GM18526 (cell line): ENCODE results near the gene SRGAP3.

Source experiments
- POLR2A ChIP-seq: IDR thresholded peaks from 3 replicates; pipeline ENCODE4 v1.6.1; 2011; ENCODE audit not compliant: insufficient read length; ENCODE audit errors: extremely low read depth

The SRGAP3 gene

DNA sequence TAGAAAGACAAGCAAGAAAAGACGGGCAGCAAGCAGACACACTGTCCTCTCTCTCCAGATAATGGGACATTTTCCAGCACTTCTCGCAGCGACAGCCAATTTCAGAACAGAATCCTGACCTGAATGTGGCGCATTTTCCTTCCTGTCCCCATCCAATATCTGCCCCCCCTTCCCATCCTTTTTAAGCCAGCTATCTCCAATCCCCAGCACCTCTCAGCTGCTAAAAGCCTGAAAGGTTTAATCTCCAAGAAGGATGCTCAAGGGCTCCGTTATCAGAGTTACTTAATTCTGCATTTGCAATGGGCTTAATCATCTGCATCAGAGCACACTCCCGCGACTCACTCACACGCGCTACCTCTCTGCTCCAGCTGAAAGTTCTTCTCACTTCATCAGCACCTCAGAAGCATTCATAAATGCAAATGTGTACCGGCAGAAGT, 50.5 kb downstream of the SRGAP3 start:
- TF ChIP-seq POLR2A: no peak

DNA sequence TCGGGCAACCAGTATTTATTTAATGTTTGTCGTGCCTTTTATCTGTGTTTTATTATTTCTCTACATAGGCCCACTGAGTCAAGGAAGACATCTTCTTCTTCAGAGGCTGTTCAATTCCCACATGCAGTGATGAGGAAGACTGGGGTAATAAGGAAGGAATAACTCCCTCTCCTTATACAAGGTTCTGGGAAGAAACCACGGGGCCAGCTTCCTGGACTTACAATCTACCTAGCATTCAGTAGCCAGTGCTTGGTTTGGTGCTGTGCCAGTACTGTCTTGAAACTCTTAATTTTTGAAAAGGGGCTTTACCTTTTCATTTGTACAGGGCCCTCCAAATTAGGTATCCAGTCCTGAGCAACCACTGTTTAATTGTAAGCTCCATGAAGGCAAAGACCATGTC, 51.2 kb downstream of the SRGAP3 start:
- TF ChIP-seq POLR2A: no peak

DNA sequence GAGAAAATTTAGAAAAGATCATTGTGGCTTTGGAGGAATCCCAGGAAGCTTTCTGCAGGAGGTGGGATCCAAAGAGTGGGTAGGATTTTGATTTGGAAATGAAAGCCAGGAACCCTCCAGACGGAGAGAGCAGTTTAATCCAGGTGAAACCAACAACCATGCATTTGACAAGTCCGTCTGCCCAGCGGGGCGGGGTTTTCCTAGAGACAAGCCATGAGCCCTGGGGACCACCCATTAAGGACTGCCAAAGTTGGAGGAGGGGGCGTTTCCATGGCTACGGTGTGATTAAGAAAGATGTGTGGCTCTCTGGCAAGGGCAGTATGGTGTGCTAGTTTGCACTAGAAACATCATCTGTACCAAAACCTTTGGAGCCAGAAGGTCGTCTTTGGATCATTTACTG, 53.4 kb downstream of the SRGAP3 start:
- TF ChIP-seq POLR2A: no peak

DNA sequence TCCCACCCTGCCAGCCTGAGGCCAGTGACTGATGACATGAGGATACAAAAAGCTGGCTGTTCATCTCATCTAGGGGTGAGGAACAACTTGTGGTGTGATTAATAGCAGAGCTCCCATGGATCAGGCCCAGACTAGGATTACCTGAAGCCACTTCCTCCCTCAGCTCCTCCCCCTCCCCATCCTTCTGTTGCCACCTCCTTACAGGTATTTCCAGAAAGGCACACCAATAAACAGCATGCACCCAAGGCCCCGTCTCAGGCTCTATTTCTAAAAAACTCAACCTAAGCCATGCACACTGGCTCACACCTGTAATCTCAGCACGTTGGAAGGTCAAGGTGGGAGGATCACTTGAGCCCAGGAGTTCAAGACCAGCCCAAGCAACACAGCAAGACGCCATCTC, 54.1 kb downstream of the SRGAP3 start:
- no peak for TF ChIP-seq POLR2A

DNA sequence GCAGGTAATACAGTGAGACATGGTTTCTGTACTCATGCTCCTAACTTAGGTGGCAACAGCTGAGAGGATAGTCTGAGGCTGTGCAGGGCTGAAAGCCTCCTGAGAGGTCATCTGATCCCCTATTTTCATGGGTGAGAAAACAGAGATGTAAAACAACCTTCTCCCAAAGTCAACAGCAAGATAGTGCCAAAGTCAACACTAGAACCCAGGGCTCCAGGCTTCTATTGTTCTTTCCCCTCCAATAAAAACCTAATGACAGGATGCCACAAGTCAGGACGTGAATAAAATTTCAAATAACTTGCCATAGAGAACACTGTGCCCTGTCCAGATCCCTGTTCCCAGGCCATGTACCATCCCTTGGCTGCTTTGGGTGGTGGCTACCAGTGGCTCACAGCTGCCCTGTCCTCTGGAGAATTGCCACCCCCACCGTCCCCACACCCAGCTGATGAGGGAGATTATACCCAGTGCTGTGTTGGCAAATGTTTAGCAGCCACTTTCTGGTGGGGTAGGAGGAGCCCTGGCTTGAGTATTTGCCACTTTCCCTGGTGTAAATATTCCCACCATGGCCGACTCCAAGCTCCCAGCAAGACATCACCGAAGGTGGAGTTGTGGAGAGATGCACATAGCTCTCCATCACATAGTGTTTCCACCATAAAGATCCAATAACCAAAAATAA, 54.8 kb downstream of the SRGAP3 start:
- no peak for TF ChIP-seq POLR2A

DNA sequence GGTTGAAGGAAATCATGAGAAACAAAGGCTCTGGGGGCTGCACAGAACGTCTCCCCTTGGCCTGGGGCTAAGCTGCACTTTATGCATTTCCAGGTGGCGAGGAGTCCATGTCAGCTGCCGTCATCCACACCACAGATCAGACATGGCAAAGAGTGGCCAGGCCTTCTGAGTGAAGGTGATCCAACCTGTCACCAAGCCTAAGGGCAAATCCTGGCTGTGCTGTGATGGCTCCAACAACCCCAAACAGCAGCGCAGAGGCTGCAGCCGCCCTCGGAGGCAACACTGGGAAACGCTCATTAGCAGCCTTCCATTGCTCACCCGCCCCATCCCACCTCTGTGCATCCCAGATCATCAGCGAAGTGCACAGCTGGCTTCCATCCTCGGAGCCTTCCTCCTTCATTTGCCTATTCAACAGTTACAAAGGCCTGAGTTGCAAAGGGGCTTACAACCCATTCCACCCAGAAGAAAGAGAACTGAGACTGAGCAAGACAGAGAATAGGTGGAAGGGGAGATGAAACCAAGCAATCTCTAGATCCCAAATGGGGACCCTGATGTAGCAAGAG, 55.7 kb downstream of the SRGAP3 start:
- no peak for TF ChIP-seq POLR2A

DNA sequence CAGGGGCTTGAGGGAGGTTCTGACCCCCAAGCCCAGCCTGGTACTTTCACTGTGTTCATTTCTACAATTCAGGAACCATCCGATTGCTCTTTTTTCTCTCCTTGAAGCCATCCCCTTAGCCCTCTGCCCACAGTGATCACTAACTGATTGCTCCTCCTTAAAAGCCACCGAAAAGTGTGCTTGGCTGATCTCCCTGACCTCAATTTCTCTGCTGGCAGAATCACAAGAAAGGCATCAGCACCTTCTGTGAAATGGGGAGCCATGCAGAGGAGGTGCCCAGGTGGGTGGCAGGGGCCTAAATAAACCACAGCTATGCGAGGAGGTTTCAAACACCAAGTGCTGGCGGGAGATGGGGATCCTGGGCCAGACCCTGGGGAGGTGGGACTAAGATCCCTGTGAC, 56.2 kb downstream of the SRGAP3 start:
- TF ChIP-seq POLR2A: no peak

DNA sequence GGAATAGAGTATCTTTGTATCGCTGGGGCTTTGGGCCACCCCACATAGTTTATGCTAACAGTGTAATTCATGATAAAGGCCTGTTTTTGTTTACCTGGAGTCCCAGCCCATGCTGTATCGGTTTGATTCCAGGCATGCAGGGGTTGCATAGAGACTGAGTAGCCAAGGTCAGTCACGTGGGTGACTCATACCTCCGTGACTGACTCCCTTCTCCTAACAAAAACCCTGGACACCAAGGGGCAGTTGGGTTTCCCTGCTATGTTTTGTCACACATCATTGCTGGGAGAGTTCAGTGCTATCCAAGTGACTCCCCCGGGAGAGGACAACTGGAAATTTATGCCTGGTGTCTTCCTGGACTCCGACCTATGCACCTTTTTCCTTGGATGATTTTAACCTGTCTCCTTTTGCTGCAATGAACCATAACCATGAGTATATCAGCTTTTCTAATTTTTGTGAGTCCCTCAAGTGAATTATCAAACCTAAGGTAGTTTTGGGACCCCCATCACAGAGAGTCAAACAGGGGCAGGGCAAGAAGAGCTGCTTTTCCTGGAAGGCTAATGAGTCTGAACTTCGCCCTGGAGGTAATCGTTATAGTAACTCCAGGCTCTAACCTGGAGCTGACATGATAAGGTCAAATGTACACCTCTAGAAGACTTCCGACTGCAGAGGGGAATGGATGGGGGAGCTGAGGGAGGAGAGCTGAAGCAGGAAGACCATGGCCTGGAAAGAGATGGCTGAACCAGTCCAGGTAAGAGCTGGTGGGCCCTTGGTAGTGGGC, 57.0 kb downstream of the SRGAP3 start:
- no peak for TF ChIP-seq POLR2A

DNA sequence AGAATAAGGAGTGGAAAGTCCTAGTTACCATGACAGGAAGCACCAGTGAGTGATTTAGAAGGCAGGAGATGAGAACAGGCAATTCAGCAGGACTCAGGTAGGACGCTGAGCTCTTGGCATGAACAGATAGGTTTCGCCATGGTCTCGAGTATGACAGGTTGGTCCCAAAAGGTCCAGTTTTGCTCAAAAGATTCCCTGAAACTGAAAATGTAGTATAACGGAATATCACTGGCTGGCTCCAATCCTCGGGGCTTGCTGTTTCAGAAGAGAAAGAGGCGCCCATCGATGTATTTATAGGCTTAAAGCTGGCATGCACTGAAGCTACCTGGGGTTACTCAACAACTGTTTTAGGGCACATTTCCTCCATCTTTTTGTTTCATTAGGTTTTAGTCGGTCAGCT, 59.2 kb downstream of the SRGAP3 start:
- TF ChIP-seq POLR2A: no peak

DNA sequence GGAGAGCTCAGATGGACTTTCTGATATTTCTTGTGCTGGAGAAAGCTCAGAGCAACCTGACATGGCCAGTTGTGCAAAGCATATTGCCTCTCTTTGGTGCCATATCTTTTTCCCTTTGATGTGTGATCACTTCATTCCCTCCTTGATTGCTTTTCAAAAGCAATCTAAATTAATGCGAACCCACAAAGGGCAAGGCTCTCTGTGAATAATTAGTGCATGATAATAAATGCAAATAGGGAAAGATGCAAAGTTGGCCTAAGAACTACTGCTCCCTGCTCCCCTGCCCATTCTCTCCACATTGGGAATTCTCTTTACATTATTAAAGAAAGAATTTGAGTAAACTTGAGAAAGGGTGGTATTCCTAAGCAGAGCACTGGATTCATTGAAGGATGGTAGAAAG, 60.9 kb downstream of the SRGAP3 start:
- no peak for TF ChIP-seq POLR2A

DNA sequence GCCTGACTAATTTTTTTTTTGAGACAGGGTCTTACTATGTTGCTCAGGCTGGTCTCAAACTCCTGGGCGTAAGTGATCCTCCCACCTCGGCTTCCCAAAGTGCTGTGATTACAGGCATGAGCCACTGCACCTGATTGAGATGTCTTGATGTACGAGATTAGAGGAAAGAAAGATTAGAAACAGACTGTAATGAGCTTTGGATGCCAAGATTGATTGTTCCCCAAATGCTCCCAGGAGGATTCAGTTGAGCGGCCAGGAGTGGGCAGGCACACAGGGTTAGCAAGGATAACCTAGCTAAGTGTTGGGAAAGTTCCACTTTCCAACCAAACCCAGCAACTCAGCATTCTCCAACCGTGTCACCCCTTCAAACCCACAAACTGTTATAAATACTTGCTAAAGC, 63.7 kb downstream of the SRGAP3 start:
- no peak for TF ChIP-seq POLR2A

DNA sequence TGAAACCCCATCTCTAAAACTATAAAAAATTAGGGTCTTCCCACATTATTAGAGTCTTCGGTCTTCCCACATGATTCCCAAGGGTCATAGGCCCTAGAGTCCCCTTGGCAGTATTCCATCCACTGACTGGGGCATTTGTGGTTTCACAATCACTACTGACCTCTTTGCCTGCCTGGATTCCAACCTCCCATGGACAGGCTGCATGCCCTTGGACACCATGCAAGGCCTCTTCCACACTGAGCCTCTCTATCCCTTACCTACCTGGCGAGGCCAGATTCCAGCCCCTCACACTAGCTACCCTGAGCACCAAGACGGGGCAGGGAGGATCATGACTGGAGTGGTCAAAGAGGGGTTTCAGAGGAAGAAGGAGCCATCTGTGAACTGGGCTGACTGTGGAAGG, 64.4 kb downstream of the SRGAP3 start:
- TF ChIP-seq POLR2A: no peak

DNA sequence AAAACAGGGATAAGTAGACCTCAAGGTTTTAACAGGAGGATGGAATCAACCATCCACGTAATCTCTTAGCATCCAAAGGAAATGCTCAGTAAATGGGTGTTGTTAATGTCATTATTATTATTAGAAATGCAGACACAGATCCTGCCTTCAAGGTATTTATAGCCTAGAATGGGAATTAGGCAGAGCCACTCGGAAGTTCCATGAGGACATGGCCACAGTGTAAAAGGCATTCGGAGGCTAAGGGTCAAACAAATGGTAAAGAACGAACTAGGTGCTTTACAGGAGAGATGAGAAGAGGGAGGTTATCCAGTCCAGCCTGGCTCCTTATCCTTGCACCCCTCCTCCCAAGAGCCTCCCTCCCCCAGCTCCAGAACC, 65.0 kb downstream of the SRGAP3 start:
- no peak for TF ChIP-seq POLR2A

DNA sequence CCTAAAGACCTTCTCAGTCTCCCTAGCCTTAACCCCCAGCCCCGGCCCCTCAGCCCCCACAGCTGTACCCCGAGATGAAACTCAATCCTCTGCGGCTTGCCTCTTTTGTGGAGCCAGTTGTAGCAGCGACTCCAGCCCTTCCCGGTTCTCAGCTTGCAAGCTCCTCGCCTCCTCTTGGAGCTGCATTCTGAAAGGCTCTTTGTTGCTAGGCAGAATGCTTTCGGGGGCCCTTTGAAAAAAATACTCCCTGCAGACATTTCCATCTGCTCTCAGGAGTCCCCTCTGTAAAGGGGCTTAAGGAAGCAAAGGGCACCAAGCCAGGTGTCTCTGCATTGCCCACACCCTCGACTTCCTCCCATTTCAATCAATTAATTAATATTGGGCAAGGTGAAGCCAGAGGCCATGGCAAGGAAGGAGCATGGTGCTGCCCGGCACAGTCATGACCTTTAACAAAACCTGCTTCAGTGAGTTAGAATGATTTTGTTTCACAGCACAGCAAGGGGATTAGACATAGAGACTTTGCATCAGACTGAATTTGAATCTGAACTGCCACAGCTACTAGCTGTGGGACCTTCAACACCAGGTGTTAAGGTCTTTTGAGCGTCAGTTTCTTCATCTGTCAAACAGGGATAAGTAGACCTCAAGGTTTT, 65.5 kb downstream of the SRGAP3 start:
- no peak for TF ChIP-seq POLR2A

DNA sequence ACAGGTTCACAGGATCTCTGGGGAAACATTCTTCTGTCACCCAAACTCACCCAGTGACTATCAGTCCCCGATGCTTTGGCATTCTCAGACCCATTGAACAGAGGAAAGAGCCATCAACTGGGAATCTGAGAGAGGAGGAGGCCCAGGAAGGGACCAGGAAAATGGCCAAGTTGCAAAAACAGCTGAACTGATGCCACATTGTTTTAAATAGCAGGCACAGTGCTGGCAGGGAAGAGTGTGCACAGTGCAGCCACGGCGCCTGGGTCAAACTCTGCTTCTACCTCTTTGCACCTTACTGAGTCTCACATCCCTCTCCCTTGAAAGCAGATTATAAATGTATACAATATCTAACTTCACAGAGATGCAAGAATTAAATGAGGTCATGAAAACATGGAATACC, 66.4 kb downstream of the SRGAP3 start:
- TF ChIP-seq POLR2A: no peak

DNA sequence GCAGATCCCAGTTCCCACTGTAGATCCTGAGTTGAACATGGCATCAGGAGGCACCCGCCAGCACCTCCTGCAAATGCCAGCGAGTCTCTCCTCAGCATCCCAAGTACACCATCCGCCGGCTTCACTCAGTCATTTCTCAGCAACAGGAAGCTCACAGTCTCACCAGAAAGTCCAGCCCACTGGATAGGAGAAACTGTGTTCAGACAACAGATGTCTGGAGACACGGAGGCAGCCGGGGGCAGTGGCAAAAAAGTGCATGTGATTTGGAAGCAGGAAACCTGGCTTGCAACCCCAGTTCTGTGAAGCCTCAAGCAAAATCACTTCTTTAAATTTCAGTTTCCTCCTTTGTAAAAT, 68.7 kb downstream of the SRGAP3 start:
- TF ChIP-seq POLR2A: no peak
